GM19467 (cell line): Measurements from ENCODE around the gene LRRC39.
"Not testable (repeated sequence)": the region's sequence is repeated elsewhere in the genome, so short reads cannot be mapped to it uniquely, and the experiment has no call there.

Experiments used
- ATAC-seq: cut with Tn5 transposase; IDR thresholded peaks from one replicate; pipeline ENCODE4 v1.9.1; 2021; ENCODE audit warnings: mild to moderate bottlenecking, moderate library complexity; ENCODE audit not compliant: unreplicated experiment

LRRC39 gene

DNA sequence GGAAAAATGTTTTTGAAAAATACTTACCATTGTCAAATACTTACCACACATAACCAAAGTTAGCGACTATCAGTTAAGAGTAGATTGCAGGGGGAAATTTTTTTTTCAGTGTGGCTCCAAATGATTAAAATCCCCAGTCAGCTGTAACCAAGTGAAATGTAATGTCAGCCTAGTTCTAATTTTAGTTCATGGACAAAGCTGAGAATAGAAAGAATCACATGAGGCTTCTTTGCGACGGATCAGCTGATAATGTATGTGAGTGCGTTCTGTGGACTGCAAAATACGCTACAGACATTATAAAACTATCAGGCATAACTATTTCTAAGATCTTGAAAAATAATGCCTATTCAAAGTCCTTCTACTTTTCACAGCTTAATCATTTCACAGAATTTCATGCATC, at the start of gene LRRC39:
Gene LRRC39, minus strand, starts transcription at position 166 of the 400 bp plus-strand sequence. CDS start 9,740 bp downstream, outside the sequence.
- no peak for ATAC-seq

DNA sequence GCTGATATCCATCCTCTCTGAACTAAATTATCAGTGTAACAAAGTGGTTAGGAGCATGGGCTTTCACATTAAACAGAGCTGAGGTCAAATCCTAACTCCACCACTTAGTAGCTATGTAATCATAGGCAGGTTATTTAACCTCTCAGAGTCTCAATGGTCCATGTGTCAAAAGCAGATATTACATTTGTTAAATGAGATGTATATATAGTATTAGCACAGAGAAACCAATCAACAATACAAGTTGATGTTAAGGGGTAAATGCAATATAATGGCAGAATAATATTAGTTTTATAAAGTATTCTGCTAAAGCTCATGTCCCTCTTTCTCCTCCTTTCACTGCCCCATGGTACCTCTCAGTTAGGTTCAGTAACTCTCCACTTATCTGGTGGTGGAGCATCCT, 44.4 kb upstream of the LRRC39 start:
- no peak for ATAC-seq

DNA sequence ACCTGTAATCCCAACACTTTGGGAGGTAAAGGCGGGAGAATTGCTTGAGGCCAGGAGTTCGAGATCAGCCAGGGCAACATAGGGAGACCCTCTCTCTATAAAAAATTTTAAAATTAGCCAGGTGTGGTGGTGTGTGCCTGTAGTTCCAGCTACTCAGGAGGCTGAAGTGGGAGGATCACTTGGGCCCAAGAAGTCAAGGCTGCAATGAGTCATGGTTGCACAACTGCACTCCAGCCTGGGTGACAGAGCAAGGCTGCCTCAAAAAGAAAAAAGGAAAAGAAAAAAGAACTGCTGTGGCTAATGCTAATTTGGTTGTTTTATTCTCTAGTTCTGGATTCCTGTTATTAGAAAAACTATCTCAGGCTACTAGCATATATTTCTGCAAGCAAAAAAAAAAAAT, 41.8 kb upstream of the LRRC39 start:
- no peak for ATAC-seq

DNA sequence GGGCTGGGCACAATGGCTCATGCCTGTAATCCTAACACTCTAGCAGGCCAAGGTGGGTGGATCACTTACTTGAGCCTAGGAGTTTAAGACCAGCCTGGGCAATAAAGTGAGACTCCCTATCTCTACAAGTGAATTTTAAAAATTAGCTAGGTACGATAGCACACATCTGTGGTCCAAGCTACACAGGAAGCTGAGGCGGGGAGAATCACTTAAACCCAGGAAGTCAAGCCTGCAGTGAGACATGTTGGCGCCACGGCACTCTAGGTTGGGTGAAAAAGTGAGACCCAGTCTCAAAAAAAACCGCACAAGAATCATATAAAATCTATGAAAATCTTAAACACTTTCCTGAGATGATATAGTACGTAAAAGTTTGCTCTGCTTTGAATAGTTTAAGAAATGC, 41.4 kb upstream of the LRRC39 start:
- ATAC-seq: no peak

DNA sequence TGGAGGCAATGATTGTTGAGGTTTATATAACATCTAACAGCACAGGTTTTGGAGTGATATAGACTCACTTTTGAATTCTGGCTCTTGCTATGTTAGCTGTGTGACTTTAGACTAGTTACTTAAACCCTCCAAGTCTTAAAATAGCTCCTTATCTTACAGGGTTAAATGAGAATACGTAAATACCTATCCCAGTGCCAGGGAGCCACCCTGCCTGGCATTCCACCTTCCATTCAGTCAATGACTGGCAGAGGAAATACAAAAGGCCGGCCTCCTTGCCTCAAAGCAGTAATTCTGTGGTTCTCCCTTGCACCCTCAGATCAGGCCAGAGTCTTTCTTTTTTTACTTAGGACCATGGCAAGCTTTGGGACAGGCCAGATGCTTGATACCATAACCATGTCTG, 39.8 kb upstream of the LRRC39 start:
- ATAC-seq: no peak

DNA sequence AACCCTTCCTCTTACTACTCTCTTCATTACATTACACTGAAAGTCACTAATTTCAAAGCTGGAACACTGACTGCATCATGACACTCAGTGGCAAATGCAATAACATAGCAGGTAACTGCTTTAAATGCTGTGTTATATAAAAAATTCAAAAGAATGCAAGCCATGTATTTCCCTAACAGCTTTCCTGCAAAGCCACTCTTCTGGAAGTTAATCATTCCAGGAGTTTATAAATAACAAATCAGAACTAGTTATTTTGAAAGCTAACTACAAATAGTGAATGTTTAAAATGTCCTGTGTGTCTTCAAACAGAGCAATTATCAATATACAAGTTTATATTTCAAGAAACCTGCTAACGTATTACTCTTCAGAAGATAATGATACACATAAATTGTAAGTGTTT, 37.0 kb upstream of the LRRC39 start:
- no peak for ATAC-seq

DNA sequence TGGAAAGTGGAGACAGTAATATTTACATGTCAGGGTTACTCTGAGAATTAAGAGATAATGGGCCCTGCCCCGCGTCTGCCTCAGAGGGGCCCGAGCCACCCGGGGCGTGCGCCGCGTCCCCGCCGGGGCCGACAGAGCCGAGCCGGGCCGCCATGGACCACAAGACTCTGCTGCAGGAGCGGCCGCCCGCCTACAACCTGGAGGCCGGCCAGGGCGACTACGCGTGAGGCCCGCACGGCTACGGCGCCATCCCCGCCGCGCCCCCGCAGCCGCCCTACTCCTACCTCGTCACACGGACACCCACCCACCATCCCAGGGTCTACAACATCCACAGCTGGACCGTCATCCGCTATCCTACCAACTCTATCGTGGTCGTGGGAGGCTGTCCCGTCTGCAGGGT, 35.1 kb upstream of the LRRC39 start:
- ATAC-seq: no peak

DNA sequence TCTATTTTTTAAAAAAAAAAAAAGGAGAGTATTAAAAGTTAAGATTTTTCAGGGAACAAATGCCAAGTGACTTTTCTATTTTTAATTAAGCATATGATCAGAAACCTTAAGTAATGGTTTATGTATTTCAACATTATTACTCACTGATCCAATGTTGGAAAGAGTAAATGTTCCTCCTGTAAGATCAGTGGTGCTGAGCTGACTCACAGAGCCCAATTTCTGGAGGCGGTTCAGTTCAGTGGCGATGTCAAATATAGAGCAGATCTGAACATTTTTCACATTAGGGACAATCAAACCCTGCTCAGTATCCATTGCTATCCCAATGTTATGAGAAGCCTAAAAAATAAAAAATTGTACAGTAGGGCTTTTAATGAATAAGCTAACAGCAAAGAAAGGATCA, 28.2 kb upstream of the LRRC39 start:
- ATAC-seq: no peak

DNA sequence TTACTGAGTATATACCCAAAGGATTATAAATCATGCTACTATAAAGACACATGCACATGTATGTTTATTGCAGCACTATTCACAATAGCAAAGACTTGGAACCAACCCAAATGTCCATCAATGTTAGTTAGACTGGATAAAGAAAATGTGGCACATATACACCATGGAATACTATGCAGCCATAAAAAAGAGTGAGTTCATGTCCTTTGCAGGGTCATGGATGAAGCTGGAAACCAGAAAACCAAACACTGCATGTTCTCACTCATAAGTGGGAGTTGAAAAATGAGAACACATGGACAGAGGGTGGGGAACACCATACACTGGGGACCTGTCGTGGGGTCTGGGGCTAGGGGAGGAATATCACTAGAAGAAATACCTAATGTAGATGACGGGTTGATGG, 27.5 kb upstream of the LRRC39 start:
- ATAC-seq: not testable (repeated sequence)

DNA sequence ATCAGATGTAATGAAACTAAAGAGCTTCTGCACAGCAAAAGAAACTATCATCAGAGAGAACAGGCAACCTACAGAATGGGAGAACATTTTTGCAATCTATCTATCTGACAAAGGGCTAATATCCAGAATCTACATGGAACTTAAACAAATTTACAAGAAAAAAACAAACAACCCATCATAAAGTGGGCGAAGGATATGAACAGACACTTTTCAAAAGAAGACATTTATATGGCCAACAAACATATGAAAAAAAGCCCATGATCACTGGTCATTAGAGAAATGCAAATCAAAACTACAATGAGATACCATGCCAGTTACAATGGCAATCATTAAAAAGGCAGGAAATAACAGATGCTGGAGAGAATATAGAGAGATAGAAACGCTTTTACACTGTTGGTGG, 27.0 kb upstream of the LRRC39 start:
- not testable (repeated sequence) for ATAC-seq

DNA sequence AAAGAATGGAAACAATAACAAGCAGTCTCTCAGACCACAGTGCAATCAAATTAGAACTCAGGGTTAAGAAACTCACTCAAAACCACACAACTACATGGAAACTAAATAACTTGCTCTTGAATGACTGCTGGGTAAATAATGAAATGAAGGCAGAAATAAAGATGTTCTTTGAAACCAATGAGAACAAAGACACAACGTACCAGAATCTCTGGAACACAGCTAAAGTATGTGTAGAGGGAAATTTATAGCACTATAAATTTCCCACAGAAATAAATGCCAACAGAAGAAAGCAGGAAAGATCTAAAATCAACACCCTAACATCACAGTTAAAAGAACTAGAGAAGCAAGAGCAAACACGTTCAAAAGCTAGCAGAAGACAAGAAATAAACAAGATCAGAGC, 24.6 kb upstream of the LRRC39 start:
- not testable (repeated sequence) for ATAC-seq

DNA sequence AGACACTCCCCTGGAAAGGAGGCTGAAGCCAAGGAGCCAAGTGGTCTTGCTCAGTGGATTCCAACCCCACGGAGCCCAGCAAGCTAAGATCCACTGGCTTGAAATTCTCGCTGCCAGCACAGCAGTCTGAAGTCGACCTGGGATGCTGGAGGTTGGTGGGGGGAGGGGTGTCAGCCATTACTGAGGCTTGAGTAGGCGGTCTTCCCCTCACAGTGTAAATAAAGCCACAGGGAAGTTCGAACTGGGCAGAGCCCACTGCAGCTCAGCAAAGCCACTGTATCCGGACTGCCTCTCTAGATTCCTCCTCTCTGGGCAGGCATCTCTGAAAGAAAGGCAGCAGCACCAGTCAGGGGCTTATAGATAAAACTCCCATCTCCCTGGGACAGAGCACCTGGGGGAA, 22.0 kb upstream of the LRRC39 start:
- ATAC-seq: not testable (repeated sequence)

DNA sequence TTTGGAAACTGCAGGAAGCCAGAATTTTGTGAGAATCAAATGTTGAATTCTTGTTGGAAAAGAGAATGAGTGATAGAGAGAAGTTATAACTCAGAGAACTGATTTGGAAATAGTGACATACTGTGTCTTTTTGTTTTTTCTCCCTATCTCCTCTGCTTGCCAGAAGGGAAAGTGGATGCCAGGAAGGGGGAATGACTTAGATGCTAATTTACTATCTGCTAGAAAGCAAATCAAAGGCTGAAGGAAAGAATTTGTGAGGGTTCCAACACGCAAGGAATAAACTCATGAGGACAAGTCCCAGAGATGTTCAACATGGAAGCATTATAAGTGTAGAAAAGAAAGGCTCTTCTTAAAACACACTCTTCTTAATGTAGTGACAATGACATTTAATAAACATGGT, 20.5 kb upstream of the LRRC39 start:
- ATAC-seq: no peak

DNA sequence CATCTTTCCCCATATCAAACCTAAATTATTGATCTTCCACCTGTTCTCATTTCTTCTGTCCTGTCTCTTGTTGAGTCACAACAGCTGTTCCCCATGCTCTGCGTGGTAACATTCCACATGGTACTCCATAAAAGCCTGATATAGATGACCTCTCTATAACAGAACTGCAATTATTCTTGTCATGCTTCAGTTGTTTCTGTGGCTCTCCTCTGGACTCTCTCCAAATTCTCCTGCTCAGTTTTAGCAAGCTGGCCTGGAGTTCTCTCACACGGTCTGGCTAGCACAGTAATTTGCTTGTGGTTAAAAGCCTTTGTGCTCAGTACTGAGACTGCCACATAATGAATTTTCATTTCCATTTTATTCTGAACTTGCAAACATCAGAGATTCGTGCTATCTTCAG, 10.6 kb upstream of the LRRC39 start:
- no peak for ATAC-seq

DNA sequence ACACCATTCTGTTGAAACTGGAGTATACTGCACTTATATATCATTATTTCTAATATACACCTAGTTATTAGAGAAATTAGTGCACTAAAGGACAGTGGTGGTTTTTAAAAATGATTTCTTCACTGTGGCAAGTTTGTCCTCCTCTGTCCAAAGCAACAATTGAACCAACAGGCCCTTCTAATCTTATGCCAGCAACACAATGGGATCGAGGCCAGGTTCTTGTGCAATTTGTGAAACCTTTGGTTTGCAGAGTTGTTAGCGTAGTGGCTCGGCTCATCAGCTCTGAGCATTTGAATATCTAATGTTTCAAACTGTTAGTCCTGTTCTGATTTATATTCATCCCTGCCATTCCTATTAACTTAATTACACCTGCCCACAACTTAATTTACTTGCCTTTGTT, 9.9 kb upstream of the LRRC39 start:
- no peak for ATAC-seq

DNA sequence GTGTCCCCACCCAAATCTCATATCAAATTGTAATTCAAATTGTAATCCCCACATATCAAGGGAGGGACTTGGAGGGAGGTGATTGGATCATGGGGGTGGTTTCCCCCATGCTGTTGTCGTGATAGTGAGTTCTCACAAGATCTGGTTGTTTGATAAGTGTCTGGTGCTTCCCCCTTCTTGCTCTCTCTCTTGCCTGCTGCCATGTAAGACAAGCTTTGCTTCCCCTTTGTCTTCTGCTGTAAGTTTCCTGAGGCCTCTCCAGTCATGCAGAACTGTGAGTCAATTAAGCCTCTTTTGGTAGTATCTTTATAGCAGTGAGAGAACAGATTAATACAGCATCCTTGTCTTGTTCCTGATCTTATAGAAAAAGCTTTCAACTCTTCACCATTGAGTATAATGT, 6.5 kb upstream of the LRRC39 start:
- ATAC-seq: peak; percentile 64

DNA sequence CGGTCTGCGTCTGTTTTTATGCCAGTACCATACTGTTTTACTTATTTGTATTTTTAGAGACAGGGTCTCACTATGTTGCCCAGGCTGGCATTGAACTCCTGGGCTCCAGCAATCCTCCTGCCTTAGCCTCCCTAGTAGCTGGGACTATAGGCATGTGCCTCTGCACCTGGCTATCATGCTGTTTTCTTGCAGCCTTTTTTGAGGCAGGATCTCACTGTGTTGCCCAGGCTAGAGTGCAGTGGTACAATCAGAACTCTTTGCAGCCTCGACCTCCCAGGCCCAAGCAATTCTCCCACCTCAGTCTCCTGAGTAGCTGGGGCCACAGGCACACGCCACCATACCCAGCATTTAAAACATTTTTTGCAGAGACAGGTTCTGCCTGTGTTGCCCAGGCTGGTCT, 5.3 kb upstream of the LRRC39 start:
- no peak for ATAC-seq

DNA sequence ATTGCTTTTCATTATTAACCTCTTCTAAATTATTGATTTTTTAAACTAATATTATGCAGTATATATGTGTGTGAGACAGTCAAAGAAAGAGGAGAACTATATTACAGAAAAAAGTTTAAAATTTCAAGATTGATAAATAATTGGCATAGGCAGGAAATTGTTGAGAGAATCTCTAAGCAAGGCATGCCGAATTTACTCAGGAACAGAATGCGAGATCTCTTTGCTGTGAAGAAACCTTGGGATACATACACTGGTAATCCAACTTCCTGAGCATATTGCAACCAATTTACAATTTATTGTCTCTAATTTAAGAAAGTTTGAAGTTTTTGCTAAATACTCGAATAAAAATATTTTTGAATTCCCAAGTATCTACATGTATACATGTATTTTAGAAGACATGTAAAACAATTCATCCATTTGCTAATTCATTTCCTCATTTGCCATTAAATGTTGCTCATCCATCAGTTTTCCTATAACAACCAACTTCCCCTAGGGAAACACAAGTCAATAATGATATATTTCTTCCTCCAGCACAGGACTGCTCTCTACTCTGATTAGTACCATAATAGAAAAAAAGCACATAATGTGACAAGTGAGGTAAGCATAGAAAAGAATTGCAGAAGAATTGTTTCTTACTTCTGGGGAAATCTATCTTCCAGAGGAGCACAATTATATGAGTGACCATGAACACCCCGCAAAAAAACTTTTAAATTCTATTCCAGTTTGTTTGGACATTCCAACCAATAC, 588 bp downstream of the LRRC39 start:
- ATAC-seq: no peak

DNA sequence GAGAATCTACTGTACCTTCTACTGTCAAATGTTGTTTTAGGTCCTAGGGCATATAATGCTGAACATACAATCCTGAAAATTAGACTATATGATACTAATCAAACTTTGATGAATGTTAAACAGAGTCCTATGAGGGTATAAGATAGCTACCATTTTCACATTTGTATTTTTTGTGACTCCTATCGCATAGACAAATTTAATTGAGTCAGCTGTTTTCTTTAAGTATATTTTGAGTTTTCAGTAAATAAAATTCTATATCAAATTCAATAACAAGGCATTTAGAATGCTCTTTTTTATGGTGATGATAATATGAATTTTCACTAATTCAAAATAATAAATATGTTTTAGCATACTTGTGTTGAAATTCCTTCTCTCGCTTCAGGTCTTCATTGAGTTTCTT, 10.0 kb downstream of the LRRC39 start:
- no peak for ATAC-seq

DNA sequence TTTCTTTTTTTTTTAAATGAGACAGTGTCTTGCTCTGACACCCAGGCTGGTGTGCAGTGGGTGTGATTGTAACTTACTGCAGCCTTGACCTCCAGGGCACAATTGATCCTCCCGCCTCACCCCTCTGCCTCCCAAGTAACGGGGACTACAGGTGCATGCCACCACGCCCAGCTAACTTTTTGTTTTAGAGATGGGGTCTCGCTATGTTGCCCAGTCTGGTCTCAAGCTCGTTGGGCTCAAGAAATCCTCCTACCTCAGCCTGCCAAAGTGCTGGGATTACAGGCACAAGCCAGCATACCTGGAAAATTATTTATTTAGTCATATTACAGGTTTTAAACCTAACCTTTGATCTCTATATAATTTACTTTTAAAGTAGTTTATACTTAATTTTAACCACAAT, 13.4 kb downstream of the LRRC39 start:
- no peak for ATAC-seq

DNA sequence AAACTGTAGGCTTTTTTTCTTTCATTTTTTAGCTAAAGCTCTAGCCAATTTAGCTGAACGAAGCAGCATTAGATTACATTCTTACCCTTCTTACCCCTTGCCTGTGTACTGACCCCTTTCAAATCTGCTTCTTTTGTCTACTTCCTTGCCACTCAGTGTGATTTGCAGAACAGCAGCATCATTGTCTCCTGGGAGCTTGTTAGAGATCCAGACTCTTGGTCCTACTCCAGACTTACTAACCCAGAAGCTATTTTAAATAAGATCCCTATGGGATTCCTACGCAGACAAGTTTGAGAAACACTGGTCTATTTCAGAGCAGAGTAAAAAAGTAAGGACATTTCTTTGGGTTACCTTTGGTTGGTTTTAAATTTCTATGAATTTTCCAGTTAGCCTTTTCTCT, 13.8 kb downstream of the LRRC39 start:
- ATAC-seq: no peak

DNA sequence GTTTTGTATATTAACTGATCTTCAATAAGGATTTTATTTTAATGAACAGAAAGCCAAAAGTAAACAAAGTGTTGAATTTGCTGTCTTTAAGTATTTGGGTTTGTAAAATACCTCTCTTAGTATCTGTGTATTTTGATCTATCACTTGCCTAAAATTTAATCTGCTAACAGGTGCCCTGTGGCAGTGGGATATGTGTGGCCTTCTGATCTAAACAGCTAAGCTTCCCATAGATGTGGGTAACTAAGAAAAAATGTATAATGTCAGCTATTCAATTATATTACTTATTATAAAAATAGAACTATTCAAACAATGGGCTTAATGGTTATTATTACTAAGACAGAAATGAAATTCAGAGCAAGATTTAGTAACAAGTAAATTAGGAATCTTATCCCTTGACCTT, 15.2 kb downstream of the LRRC39 start:
- no peak for ATAC-seq

DNA sequence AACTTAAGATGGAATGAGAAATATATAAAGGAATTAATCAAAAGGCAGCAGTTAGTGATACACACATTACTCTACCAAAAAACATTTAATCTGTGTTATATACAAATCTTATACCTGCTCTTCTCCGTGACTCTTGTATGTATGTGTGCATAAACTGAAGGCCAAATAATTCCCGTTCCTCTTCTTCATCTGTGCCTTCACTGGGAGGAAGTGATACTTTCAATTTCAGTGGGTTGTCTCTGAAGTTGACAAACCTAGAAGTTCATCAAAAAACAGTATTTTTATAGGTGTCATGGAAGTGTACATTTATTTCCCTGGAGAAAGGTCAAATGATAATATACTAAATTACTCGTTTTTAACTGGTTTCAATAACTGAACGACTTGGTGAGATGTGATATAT, 25.8 kb downstream of the LRRC39 start:
- peak; percentile 77 for ATAC-seq
